HG03196 (cell line): Measurements from ENCODE around the gene C13orf42.

Source experiments
- ATAC-seq: cut with Tn5 transposase; IDR thresholded peaks from one replicate; pipeline ENCODE4 v1.9.1; 2021; ENCODE audit not compliant: unreplicated experiment

C13orf42 gene

DNA sequence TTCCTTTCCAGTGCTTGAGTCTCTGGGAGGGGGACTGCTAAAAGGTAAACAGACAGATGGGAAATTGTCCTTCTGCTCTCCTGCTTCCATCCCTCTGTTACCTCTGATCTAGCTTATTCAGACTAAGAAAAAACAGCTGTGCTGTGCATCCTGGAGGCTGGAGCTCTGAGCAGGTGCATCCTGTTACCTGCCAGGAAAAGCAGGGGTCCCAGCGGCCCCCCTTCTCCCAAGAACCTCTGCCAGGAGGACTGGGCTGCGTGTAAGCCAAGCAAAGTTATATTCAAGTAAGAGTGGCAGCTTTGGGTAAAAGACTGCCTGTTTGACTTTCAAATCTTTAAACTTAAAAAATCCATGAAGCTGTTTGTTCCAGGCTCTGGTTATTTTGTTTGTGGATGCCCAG, 75.1 kb downstream of the C13orf42 start:
- ATAC-seq = no peak

DNA sequence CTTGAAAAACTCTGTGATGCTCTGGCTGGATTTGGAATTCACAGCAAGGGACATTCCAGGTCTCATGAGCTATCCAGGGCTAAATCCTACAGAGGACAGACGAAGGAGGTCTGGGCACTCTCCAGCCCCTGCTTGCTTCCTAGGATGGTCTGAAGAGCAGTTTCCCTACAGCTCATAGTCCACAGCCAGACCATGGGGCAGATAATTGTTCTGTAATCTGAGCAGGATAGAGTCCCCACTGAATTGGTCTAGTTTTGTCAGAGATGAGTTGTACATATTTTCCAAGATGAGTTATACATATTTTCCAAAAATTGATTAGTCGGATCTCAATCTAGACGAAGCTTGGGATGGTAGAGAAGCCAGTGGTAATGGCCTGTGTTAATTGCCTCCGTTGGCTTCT, 75.6 kb downstream of the C13orf42 start:
- no peak for ATAC-seq

DNA sequence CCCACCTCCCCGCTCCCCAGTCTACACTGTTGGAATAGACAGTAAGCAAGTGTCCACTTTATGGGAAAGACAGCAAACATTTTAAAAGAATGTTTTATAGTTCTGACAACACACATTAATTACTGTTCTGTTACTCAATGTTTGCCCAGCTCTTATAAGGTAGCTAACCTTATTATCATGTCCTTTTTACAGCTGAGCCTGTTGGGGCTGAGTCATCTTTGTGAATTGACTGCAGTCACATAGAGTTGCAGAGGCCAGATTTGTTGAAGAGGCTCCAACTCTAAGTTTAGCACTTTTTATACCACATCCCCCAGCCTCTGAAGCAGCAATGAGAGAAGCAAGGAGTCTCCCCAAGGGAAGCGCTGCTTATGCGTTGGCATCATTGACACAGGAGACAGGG, 76.2 kb downstream of the C13orf42 start:
- no peak for ATAC-seq

DNA sequence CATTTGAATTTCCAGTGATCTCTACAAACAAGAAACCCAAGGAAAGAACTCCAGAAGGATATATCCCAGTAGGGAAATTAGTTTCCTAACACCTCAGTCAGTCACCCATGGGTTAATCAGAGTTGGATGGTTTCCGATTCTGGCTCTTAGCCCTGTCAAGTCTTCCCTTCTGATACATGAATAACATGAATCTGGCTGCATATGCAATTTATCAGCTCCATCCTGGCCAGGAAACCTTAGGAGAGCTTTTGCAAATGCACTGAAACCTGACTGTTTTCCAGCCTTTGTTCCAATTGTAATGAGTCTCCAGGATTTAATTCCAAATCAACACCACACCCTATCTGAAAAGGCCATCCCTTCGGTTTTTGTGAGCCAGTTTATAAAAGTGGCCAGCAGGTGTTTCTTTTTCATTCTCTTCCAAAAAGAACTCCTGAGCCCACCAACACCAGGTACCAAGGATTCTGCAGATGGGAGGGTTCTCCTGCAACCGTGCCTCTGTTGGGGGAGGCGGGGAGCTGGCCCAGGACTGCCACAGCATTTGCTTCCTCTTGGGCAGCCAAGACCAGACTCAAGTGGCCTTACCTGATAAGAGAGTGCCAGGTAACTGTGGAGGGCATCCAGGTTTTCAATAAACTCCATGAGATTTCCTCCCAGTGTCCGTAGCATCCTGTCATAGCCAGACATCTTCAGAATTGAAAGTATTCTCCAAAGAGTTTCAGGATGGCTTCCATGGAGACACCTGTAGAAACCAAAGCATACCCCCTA, 77.5 kb downstream of the C13orf42 start:
- ATAC-seq = no peak

DNA sequence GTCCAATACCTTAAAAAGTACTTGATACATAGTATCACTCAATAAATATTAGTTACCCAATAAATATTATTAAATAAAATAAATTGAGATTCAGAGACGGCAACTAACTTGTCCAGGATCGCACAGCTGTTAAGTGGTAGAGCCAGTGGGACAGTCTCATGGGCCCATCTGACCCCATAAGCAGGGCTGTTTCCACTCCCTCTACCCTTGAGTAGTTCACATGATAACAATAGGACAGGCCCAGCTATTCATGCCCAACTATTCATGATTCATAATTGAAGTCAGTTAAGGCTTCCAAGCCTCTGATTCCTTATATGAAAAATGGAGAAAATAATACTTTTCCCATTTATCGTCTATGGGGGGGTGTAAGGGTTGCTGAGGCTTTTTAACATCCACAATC, 78.2 kb downstream of the C13orf42 start:
- ATAC-seq = no peak
